ENCODE results near the gene ADCY10. TPM values are rescaled to one million over a fixed set of nuclear protein-coding genes. Genes with fewer than 3 reads are reported as not detected.
A peak's percentile ranks its signal among the peaks of the same experiment; 100 is the strongest.

ADCY10 gene
- total RNA-seq, 1 donor from 2014 or later = not detected

GRCh38 chr1:167802235-167802634 lies 111.7 kb downstream of the ADCY10 start:
- ATAC-seq = no peak
- DNase-seq (ENCODE audit: missing footprints) = no peak

GRCh38 chr1:167800251-167800650 lies 113.7 kb downstream of the ADCY10 start:
- DNase-seq (ENCODE audit: missing footprints) = no peak
- intact Hi-C loops (cut with DNase I) = loop anchor here (5.0 to 10.0 kb wide), 2 partner anchors 137 to 205 kb away; partner anchors contain the start of genes DCAF6 and MPC2
- ATAC-seq = no peak

More at GRCh38 chr1:167802235-167802634, 111.7 kb downstream of the ADCY10 start:
- intact Hi-C loops (cut with DNase I) = loop anchor here (5.0 to 10.0 kb wide), 2 partner anchors 135 to 207 kb away; partner anchors contain the start of genes DCAF6 and MPC2

GRCh38 chr1:167799747-167800146 lies 114.2 kb downstream of the ADCY10 start:
- ATAC-seq = no peak
- intact Hi-C loops (cut with DNase I) = loop anchor here (5.0 to 10.0 kb wide), 3 partner anchors 138 to 285 kb away; partner anchors contain the start of genes DCAF6 and MPC2
- DNase-seq (ENCODE audit: missing footprints) = no peak

GRCh38 chr1:167798952-167799351 lies 115.0 kb downstream of the ADCY10 start:
- intact Hi-C loops (cut with DNase I) = loop anchor here (10.0 kb wide), 1 partner anchor 286 kb away; no protein-coding TSS in a partner anchor
- no peak for DNase-seq (ENCODE audit: missing footprints)
- no peak for ATAC-seq

GRCh38 chr1:167797015-167797414 lies 116.9 kb downstream of the ADCY10 start:
- ATAC-seq = peak; percentile 96
- peak; percentile 79 for DNase-seq (ENCODE audit: missing footprints)
- intact Hi-C loops (cut with DNase I) = loop anchor here (10.0 kb wide), 1 partner anchor 288 kb away; no protein-coding TSS in a partner anchor

GRCh38 chr1:167795810-167796740 lies 117.9 kb downstream of the ADCY10 start:
- no peak for DNase-seq (ENCODE audit: missing footprints)
- peak; percentile 65 for ATAC-seq
- intact Hi-C loops (cut with DNase I) = loop anchor here (10.0 kb wide), 1 partner anchor 289 kb away; no protein-coding TSS in a partner anchor

- DNase-seq (ENCODE audit: missing footprints) = no peak
- ATAC-seq = no peak
- intact Hi-C loops (cut with DNase I) = loop anchor here (5.0 to 10.0 kb wide), 2 partner anchors 37 to 291 kb away; no protein-coding TSS in a partner anchor
Measured at GRCh38 chr1:167794043-167794442, 119.9 kb downstream of the ADCY10 start.

- peak; percentile 41 for ATAC-seq
Measured at GRCh38 chr1:167792188-167792565, 121.8 kb downstream of the ADCY10 start.

GRCh38 chr1:167791281-167792187 lies 122.4 kb downstream of the ADCY10 start:
- DNase-seq (ENCODE audit: missing footprints) (no peak), ATAC-seq (peak; percentile 59)
- intact Hi-C loops (cut with DNase I) = loop anchor here (5.0 to 10.0 kb wide), 2 partner anchors 34 to 293 kb away; no protein-coding TSS in a partner anchor

More at GRCh38 chr1:167792188-167792565, 121.8 kb downstream of the ADCY10 start:
- DNase-seq (ENCODE audit: missing footprints) = no peak
- intact Hi-C loops (cut with DNase I) = loop anchor here (5.0 to 10.0 kb wide), 2 partner anchors 35 to 293 kb away; no protein-coding TSS in a partner anchor

- ATAC-seq = no peak
- no peak for DNase-seq (ENCODE audit: missing footprints)
Measured at GRCh38 chr1:167790117-167790516, 123.8 kb downstream of the ADCY10 start.

GRCh38 chr1:167789501-167789900 lies 124.4 kb downstream of the ADCY10 start:
- ATAC-seq (no peak), DNase-seq (ENCODE audit: missing footprints) (no peak)
- intact Hi-C loops (cut with DNase I) = no loop called here

More at GRCh38 chr1:167790117-167790516, 123.8 kb downstream of the ADCY10 start:
- intact Hi-C loops (cut with DNase I) = loop anchor here (5.0 to 10.0 kb wide), 2 partner anchors 33 to 295 kb away; no protein-coding TSS in a partner anchor

- no peak for DNase-seq (ENCODE audit: missing footprints)
- intact Hi-C loops (cut with DNase I) = no loop called here
- ATAC-seq = no peak
Measured at GRCh38 chr1:167786502-167786901, 127.4 kb downstream of the ADCY10 start.

- intact Hi-C loops (cut with DNase I) = no loop called here
- ATAC-seq (no peak), DNase-seq (ENCODE audit: missing footprints) (no peak)
Measured at GRCh38 chr1:167784876-167785550, 128.9 kb downstream of the ADCY10 start.

- intact Hi-C loops (cut with DNase I) = no loop called here
- ATAC-seq = no peak
- no peak for DNase-seq (ENCODE audit: missing footprints)
Measured at GRCh38 chr1:167782946-167783345, 131.0 kb downstream of the ADCY10 start.

GRCh38 chr1:167781558-167781957 lies 132.4 kb downstream of the ADCY10 start:
- intact Hi-C loops (cut with DNase I) = no loop called here
- ATAC-seq (no peak), DNase-seq (ENCODE audit: missing footprints) (no peak)

- ATAC-seq = no peak
- intact Hi-C loops (cut with DNase I) = no loop called here
- DNase-seq (ENCODE audit: missing footprints) = no peak
Measured at GRCh38 chr1:167777269-167777650, 136.7 kb downstream of the ADCY10 start.

- DNase-seq (ENCODE audit: missing footprints) = no peak
- no peak for ATAC-seq
- intact Hi-C loops (cut with DNase I) = no loop called here
Measured at GRCh38 chr1:167776616-167777268, 137.2 kb downstream of the ADCY10 start.
